Mesothelial cell of epicardium (in vitro differentiated cells): ENCODE results near the gene CCNB2. TPM values are rescaled to one million over a fixed set of nuclear protein-coding genes. Genes with fewer than 3 reads are reported as not detected.
"Not testable (repeated sequence)": the region's sequence is repeated elsewhere in the genome, so short reads cannot be mapped to it uniquely, and the experiment has no call there.

ENCODE experiments used
- DNase-seq, 2 experiments: peaks; one replicate each; pipeline ENCODE4 v3.0.0; 2021; ENCODE audit warnings: low spot score in 2 of 2; ENCODE audit not compliant: unreplicated experiment in 2 of 2
- H3K27ac Mint-ChIP-seq: 2 replicates; pipeline ENCODE4 v1.8.0; 2021; ENCODE audit warnings: mixed read lengths
- H3K27me3 Mint-ChIP-seq: 2 replicates; pipeline ENCODE4 v1.8.0; 2021; ENCODE audit warnings: low read depth, mixed read lengths
- H3K36me3 Mint-ChIP-seq: 2 replicates; pipeline ENCODE4 v1.8.0; 2021; ENCODE audit warnings: mixed read lengths
- H3K4me1 Mint-ChIP-seq: 2 replicates; pipeline ENCODE4 v1.8.0; 2021; ENCODE audit warnings: mixed read lengths
- H3K4me3 Mint-ChIP-seq: 2 replicates; pipeline ENCODE4 v1.8.0; 2021; ENCODE audit warnings: mild to moderate bottlenecking, moderate library complexity, mixed read lengths
- H3K9me3 Mint-ChIP-seq: 2 replicates; pipeline ENCODE4 v1.8.0; 2021; ENCODE audit warnings: mixed read lengths
- CTCF ChIP-seq: fragments of 200-600 bp; sonication (generic); IDR thresholded peaks from one replicate; pipeline ENCODE4 v1.5.0; 2021; ENCODE audit warnings: antibody characterized with exemption; ENCODE audit not compliant: unreplicated experiment
- total RNA-seq: library from RNA; stranded (reverse); gene quantifications from 3 replicates; pipeline ENCODE4 v1.2.1, GENCODE V29; 2021

CCNB2 gene
- total RNA-seq, 1 donor from 2014 or later, result 26.8 TPM

DNA sequence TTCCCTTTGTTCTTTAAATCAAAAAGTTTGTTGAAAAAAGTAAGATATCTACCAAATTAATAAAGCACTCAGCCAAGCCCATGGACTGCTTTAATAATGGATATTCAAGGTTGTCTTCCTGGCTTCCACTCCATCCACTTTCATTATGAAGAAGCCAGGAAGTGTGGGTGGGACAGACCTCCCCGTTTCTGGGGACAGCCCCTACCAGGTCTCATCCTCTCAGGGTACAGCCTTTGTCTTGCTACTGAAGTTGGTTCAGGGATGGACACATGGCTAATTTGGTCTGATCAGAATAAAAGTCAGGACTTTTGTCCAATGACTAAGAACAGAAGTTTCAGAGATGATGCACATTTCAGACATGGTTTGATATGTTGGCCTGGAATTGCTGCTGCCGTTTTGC, 32.6 kb downstream of the CCNB2 start:
- no peak for DNase-seq
- H3K27ac Mint-ChIP-seq, result no peak overlapping the region
- peaks cover 3% of the 10 kb centered on the region for H3K4me1 Mint-ChIP-seq
- TF ChIP-seq CTCF, result no peak
- H3K4me3 Mint-ChIP-seq, result no peak overlapping the region
- no peaks in the 10 kb centered on the region for H3K27me3 Mint-ChIP-seq
- peaks cover 27% of the 10 kb centered on the region for H3K36me3 Mint-ChIP-seq
- no peaks in the 10 kb centered on the region for H3K9me3 Mint-ChIP-seq

GRCh38 chr15:59138243-59138642, 33.3 kb downstream of the CCNB2 start:
- H3K4me3 Mint-ChIP-seq, result no peak overlapping the region
- H3K9me3 Mint-ChIP-seq, result no peaks in the 10 kb centered on the region
- H3K27ac Mint-ChIP-seq, result no peak overlapping the region
- H3K27me3 Mint-ChIP-seq, result no peaks in the 10 kb centered on the region
- DNase-seq, result no peak
- H3K4me1 Mint-ChIP-seq, result peaks cover 3% of the 10 kb centered on the region
- H3K36me3 Mint-ChIP-seq, result peaks cover 23% of the 10 kb centered on the region
- peak; percentile 27 for TF ChIP-seq CTCF

GRCh38 chr15:59140422-59141226, 35.7 kb downstream of the CCNB2 start:
- Mint-ChIP-seq H3K9me3 (no peaks in the 10 kb centered on the region), H3K27me3 (no peaks in the 10 kb centered on the region), H3K27ac (no peak overlapping the region), H3K36me3 (peaks cover 14% of the 10 kb centered on the region), H3K4me3 (no peak overlapping the region), H3K4me1 (peaks cover 3% of the 10 kb centered on the region)
- no peak for DNase-seq
- no peak for TF ChIP-seq CTCF

DNA sequence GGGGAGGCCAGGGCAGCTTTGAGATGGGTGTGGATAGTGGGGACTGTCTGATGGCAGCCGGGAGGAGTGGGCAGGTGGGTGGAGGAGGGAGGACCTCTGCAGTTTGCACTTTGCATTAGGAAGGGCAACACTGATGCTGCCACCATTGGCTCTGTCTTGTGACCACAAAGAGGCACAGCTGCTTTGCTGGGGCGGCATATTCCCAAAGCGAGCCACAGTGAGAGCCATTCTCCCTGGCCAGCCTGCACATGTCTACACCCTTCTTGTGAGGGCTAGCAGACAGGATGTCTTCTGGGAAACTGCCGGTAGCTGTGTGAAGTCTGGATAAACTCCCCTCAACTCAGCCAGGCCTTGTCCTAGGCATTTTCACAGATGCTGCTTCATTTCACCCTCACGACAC, 38.3 kb downstream of the CCNB2 start:
- Mint-ChIP-seq H3K9me3 (no peaks in the 10 kb centered on the region), H3K36me3 (peaks cover 12% of the 10 kb centered on the region), H3K4me1 (peaks cover 7% of the 10 kb centered on the region), H3K4me3 (no peak overlapping the region), H3K27me3 (no peaks in the 10 kb centered on the region), H3K27ac (no peak overlapping the region)
- no peak for TF ChIP-seq CTCF
- no peak for DNase-seq

GRCh38 chr15:59144594-59144993, 39.6 kb downstream of the CCNB2 start:
- not testable (repeated sequence) for H3K9me3 Mint-ChIP-seq, DNase-seq, H3K4me3 Mint-ChIP-seq, H3K27me3 Mint-ChIP-seq, H3K27ac Mint-ChIP-seq
- H3K36me3 Mint-ChIP-seq, result peaks cover 17% of the 10 kb centered on the region
- H3K4me1 Mint-ChIP-seq, result peaks cover 12% of the 10 kb centered on the region

DNA sequence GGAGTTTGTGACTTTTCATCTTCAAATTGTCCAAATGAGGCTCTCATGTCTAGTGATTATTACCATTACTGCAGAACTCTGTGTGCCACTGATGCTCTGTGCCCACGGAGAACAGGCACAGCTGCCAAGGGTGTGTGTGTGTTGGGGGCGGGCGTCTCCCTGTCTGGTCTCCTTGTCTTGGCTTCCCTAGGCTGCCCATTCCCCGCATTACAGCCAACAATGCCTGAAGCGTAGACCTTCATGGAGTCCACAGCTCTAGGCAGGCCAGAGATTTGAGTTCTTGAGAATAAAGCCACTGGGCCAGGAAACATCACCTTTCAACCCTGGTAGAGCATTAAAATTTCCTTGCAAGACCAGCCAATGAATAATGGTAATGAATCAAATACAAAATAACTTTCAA, 42.7 kb downstream of the CCNB2 start:
- TF ChIP-seq CTCF, result no peak
- Mint-ChIP-seq H3K4me1 (peaks cover 9% of the 10 kb centered on the region), H3K27me3 (no peaks in the 10 kb centered on the region), H3K36me3 (peaks cover 30% of the 10 kb centered on the region), H3K27ac (no peak overlapping the region), H3K9me3 (no peaks in the 10 kb centered on the region), H3K4me3 (no peak overlapping the region)
- DNase-seq, result no peak
